ENCODE results near the gene IDH3G.
"Not testable (repeated sequence)": the region's sequence is repeated elsewhere in the genome, so short reads cannot be mapped to it uniquely, and the experiment has no call there.

IDH3G gene

GRCh38 chrX:153762626-153763173 lies 31.5 kb downstream of the IDH3G start:
- DNase-seq (ENCODE audit: low read depth): no peak

GRCh38 chrX:153761863-153762262 lies 32.3 kb downstream of the IDH3G start:
- DNase-seq (ENCODE audit: low read depth): no peak

- no peak for DNase-seq (ENCODE audit: low read depth)
Measured at GRCh38 chrX:153755136-153755535, 39.0 kb downstream of the IDH3G start.

GRCh38 chrX:153750127-153750774 lies 43.9 kb downstream of the IDH3G start:
- no peak for DNase-seq (ENCODE audit: low read depth)

GRCh38 chrX:153749017-153749416 lies 45.2 kb downstream of the IDH3G start:
- not testable (repeated sequence) for DNase-seq (ENCODE audit: low read depth)

- not testable (repeated sequence) for DNase-seq (ENCODE audit: low read depth)
Measured at GRCh38 chrX:153746991-153747390, 47.2 kb downstream of the IDH3G start.

- no peak for DNase-seq (ENCODE audit: low read depth)
Measured at GRCh38 chrX:153746359-153746758, 47.8 kb downstream of the IDH3G start.

GRCh38 chrX:153745067-153745433 lies 49.1 kb downstream of the IDH3G start:
- DNase-seq (ENCODE audit: low read depth): not testable (repeated sequence)

GRCh38 chrX:153744210-153745066 lies 49.7 kb downstream of the IDH3G start:
- DNase-seq (ENCODE audit: low read depth): no peak

- DNase-seq (ENCODE audit: low read depth): not testable (repeated sequence)
Measured at GRCh38 chrX:153743468-153744209, 50.5 kb downstream of the IDH3G start.

GRCh38 chrX:153742796-153743467 lies 51.2 kb downstream of the IDH3G start:
- DNase-seq (ENCODE audit: low read depth): not testable (repeated sequence)

- not testable (repeated sequence) for DNase-seq (ENCODE audit: low read depth)
Measured at GRCh38 chrX:153742111-153742510, 52.1 kb downstream of the IDH3G start.

- DNase-seq (ENCODE audit: low read depth): no peak
Measured at GRCh38 chrX:153741446-153741845, 52.7 kb downstream of the IDH3G start.

GRCh38 chrX:153740631-153741222 lies 53.4 kb downstream of the IDH3G start:
- no peak for DNase-seq (ENCODE audit: low read depth)

GRCh38 chrX:153739754-153740486 lies 54.3 kb downstream of the IDH3G start:
- DNase-seq (ENCODE audit: low read depth): no peak

- no peak for DNase-seq (ENCODE audit: low read depth)
Measured at GRCh38 chrX:153738056-153738605, 56.0 kb downstream of the IDH3G start.

GRCh38 chrX:153736871-153737441 lies 57.2 kb downstream of the IDH3G start:
- DNase-seq (ENCODE audit: low read depth): no peak

GRCh38 chrX:153736071-153736820 lies 57.9 kb downstream of the IDH3G start:
- no peak for DNase-seq (ENCODE audit: low read depth)

Data from activated gamma-delta T cell treated with anti-CD3 and anti-CD28 coated beads, Interleukin-2, amount 50 U/mL, for 16 hours (primary cell).